ENCODE data around the gene KCNN1. TPM values are rescaled to one million over a fixed set of nuclear protein-coding genes. Genes with fewer than 3 reads are reported as not detected.

The KCNN1 gene
- total and polyA plus RNA-seq, 2 of the 4 experiments (the other 2 are of a cell fraction), result 0.09 TPM; not detected in 1

DNA sequence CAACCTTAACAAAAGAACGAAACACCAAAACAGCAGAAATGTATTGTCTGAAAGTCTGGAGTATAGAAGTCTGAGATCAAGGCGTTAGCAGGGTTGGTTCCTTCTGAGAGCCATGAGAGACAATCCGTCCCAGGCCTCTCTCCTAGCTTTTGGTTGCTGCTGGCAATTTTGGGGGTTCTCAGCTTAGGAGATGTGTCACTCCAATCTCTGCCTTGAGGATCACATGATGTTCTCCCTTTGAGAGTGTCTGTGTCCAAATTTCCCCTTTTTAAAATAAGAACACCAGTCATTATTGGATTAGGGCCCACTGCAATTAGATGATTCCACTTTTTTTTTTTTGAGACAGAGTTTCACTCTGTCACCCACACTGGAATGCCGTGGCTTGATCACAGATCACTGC lies 10.1 kb downstream of the KCNN1 start:
- ATAC-seq (ENCODE audit: low read depth) (no peak), DNase-seq (no peak)
- H2AFZ ChIP-seq (replicated peaks; ENCODE audit: low read length, poor library complexity), result no peak overlapping the region
- no peaks in the 10 kb centered on the region for H4K20me1 ChIP-seq (ENCODE audit: insufficient read depth, low read length)
- no peak overlapping the region for H3K9ac ChIP-seq (ENCODE audit: low read depth, low read length)
- no peak overlapping the region for H3K23ac ChIP-seq (ENCODE audit: low read depth, low read length)
- H4K5ac ChIP-seq (ENCODE audit: low read depth, low read length), result no peak overlapping the region
- H3K4me2 ChIP-seq (ENCODE audit: low read depth, low read length), result no peak overlapping the region
- H4K91ac ChIP-seq (ENCODE audit: insufficient read depth, low read depth, low read length), result no peak overlapping the region
- no peak for TF ChIP-seq MAZ (IDR thresholded peaks at IDR 0.05; ENCODE audit: borderline replicate concordance, low read depth, low read length)
- TF ChIP-seq CHD1 (IDR thresholded peaks at IDR 0.05; ENCODE audit: low read depth, low read length), result no peak
- TF ChIP-seq SMC3 (IDR thresholded peaks at IDR 0.05; ENCODE audit: low read depth, low read length), result no peak
- TF ChIP-seq, protein P1, sequence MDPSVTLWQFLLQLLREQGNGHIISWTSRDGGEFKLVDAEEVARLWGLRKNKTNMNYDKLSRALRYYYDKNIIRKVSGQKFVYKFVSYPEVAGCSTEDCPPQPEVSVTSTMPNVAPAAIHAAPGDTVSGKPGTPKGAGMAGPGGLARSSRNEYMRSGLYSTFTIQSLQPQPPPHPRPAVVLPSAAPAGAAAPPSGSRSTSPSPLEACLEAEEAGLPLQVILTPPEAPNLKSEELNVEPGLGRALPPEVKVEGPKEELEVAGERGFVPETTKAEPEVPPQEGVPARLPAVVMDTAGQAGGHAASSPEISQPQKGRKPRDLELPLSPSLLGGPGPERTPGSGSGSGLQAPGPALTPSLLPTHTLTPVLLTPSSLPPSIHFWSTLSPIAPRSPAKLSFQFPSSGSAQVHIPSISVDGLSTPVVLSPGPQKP (IDR thresholded peaks at IDR 0.05; ENCODE audit: borderline replicate concordance, low read depth, low read length), result no peak
- no peak for TF ChIP-seq FOS (IDR thresholded peaks at IDR 0.05; ENCODE audit: low read depth, low read length)
- no peak for TF ChIP-seq CEBPB (IDR thresholded peaks at IDR 0.05; ENCODE audit: low read depth, low read length)
- no peak for TF ChIP-seq NFE2L2 (IDR thresholded peaks at IDR 0.05; ENCODE audit: low read depth, low read length)
- TF ChIP-seq, protein P2, sequence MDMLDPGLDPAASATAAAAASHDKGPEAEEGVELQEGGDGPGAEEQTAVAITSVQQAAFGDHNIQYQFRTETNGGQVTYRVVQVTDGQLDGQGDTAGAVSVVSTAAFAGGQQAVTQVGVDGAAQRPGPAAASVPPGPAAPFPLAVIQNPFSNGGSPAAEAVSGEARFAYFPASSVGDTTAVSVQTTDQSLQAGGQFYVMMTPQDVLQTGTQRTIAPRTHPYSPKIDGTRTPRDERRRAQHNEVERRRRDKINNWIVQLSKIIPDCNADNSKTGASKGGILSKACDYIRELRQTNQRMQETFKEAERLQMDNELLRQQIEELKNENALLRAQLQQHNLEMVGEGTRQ (IDR thresholded peaks at IDR 0.05; ENCODE audit: low read depth, low read length), result no peak
- TF ChIP-seq POLR2A (IDR thresholded peaks at IDR 0.05; ENCODE audit: low read depth, low read length), result no peak
- peaks cover 20% of the 10 kb centered on the region for H3K27me3 ChIP-seq (ENCODE audit: control insufficient read depth, insufficient read depth, low read length)
- no peak overlapping the region for H2AK9ac ChIP-seq (replicated peaks; ENCODE audit: low read depth, low read length, poor library complexity)
- dilution Hi-C loops (cut with HindIII; ENCODE audit: low sequenced_read_pairs, unreplicated experiment), result no loop called here
- intact Hi-C loops (cut with micrococcal nuclease), result no loop called here
- no peaks in the 10 kb centered on the region for H3K9me3 ChIP-seq (ENCODE audit: control insufficient read depth, insufficient read depth, low read length)
- no peak overlapping the region for H3K56ac ChIP-seq (ENCODE audit: extremely low read depth, insufficient read depth, low read length)
- in situ Hi-C loops (cut with MboI; ENCODE audit: low sequenced_read_pairs), result no loop called here
- H3K4me3 ChIP-seq (ENCODE audit: insufficient read depth, low read depth, low read length), result no peak overlapping the region
- no peak overlapping the region for H2BK20ac ChIP-seq (ENCODE audit: low read depth, low read length)
- no TSS peak for BruUV-seq (replicated peaks)
- H3K36me3 ChIP-seq (ENCODE audit: control insufficient read depth, insufficient read depth, low read length), result no peaks in the 10 kb centered on the region
- no peaks in the 10 kb centered on the region for H3K79me1 ChIP-seq (ENCODE audit: low read depth in 1 of 2, low read length in 2 of 2)
- no peaks in the 10 kb centered on the region for H3K4me1 ChIP-seq (ENCODE audit: control insufficient read depth, insufficient read depth, low read length)
- H3K9me1 ChIP-seq (ENCODE audit: insufficient read depth, low read length), result no peaks in the 10 kb centered on the region
- no peak overlapping the region for H2BK120ac ChIP-seq (ENCODE audit: low read depth, low read length)
- no peak overlapping the region for H3K4ac ChIP-seq (ENCODE audit: low read depth, low read length)
- no peak overlapping the region for H4K8ac ChIP-seq (ENCODE audit: low read depth in 2 of 2, low read length in 2 of 2)
- H3K18ac ChIP-seq (ENCODE audit: low read depth, low read length), result no peak overlapping the region
- no CpG with 5 or more reads among the region's 4 CpGs for WGBS, 2 experiments (ENCODE audit: extremely low coverage in 2 of 2, insufficient read length in 1 of 2)
- POLR2A ChIA-PET (ENCODE audit: unreplicated experiment), result no interaction called here
- no peak overlapping the region for H3K14ac ChIP-seq (replicated peaks; ENCODE audit: low read depth, low read length)
- CTCF ChIA-PET, result no interaction called here
- no peak overlapping the region for H3K27ac ChIP-seq (ENCODE audit: insufficient read depth, low read length)
- no peak overlapping the region for H2BK5ac ChIP-seq (ENCODE audit: low read depth, low read length, poor library complexity, severe bottlenecking)
- no peak overlapping the region for H2AK5ac ChIP-seq (ENCODE audit: low read depth, low read length)
- no peak overlapping the region for H2BK15ac ChIP-seq (ENCODE audit: low read depth, low read length)

Data from IMR-90 (cell line).